ENCODE measurements around the gene KCNA5.

KCNA5 gene

DNA sequence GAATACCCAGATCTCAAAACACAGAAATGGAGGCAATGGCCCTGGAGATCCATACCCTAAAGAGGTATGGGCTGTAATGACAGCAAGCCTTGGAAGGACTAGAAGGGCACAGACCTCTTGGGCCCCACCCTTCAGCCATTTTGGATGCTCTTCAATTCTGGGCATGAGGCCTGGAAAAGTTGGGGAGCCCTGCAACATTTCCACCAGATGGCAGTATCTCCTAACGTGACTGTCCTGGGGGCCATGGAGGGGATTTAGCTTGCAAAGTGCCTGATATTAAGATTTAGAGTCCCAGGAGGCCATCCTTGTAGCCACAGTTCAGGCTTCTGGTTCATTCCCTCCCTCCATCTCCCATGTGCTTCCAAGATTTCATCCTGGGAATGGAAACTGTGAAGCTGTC lies 30.2 kb downstream of the KCNA5 start:
- peak; percentile 18 for DNase-seq (ENCODE audit: low read depth, low spot score)
- Histone ChIP-seq H3K4me3 (ENCODE audit: low read length) (no peak overlapping the region), H3K27ac (ENCODE audit: low read length) (no peak overlapping the region), H3K27me3 (ENCODE audit: control insufficient read depth, insufficient read depth, low read length) (no peaks in the 10 kb centered on the region), H3K9me3 (ENCODE audit: control insufficient read depth, insufficient read depth, low read length) (no peaks in the 10 kb centered on the region), H3K36me3 (ENCODE audit: control insufficient read depth, insufficient read depth, low read length) (no peaks in the 10 kb centered on the region), H3K4me1 (ENCODE audit: control insufficient read depth, insufficient read depth, low read length) (no peaks in the 10 kb centered on the region; the same call in 1 of the 2 replicates)
- no CpG with 5 or more reads among the region's 1 CpG for WGBS (ENCODE audit: insufficient coverage, insufficient read length)

DNA sequence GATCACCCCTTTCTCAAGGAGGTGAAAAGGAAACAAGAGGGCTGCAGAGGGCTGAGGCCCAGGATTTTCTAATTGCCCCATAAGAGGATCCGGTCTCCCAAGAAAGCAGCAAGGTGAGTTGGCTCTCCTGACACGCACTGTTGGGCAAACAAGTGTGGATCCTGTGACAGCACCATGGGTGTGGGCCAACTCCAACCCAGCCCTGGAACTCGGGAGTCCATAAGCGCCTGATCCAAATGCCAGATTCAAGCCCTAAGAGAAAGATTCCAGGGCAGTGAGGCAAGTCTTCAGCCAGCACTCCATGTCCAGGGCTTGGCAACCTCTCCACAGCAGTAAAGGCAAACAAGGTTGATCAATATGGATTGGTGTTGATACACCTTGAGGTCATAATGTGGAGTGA lies 33.1 kb downstream of the KCNA5 start:
- Histone ChIP-seq H3K4me3 (ENCODE audit: low read length) (no peak overlapping the region), H3K27ac (ENCODE audit: low read length) (no peak overlapping the region), H3K27me3 (ENCODE audit: control insufficient read depth, insufficient read depth, low read length) (no peaks in the 10 kb centered on the region), H3K36me3 (ENCODE audit: control insufficient read depth, insufficient read depth, low read length) (no peaks in the 10 kb centered on the region), H3K9me3 (ENCODE audit: control insufficient read depth, insufficient read depth, low read length) (no peaks in the 10 kb centered on the region), H3K4me1 (ENCODE audit: control insufficient read depth, insufficient read depth, low read length) (no peaks in the 10 kb centered on the region; the same call in 1 of the 2 replicates)
- WGBS (ENCODE audit: insufficient coverage, insufficient read length), result no CpG with 5 or more reads among the region's 4 CpGs
- DNase-seq (ENCODE audit: low read depth, low spot score), result no peak

DNA sequence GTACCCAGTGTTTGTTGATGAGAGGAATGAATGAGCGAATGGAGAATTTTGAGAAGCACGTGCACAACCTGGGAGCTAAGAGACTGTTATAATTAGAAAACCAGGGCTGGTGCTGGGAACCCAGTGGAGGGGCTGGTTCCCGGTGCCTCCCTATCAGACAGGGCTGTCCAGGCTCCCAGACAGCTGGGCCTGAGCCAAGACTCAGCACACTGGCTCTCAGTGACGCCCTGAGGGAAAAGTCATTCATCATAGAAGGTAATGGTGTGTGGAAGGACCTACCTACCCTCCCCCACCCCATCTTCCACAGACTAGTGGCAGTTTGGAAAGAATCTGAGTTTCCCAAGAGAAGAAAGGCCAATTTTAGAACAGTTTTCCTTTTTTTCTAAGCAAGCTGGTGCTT lies 34.7 kb downstream of the KCNA5 start:
- no peaks in the 10 kb centered on the region for H3K27me3 ChIP-seq (ENCODE audit: control insufficient read depth, insufficient read depth, low read length)
- H3K36me3 ChIP-seq (ENCODE audit: control insufficient read depth, insufficient read depth, low read length), result no peaks in the 10 kb centered on the region
- no peaks in the 10 kb centered on the region; the same call in 1 of the 2 replicates for H3K4me1 ChIP-seq (ENCODE audit: control insufficient read depth, insufficient read depth, low read length)
- H3K27ac ChIP-seq (ENCODE audit: low read length), result no peak overlapping the region
- no peaks in the 10 kb centered on the region for H3K9me3 ChIP-seq (ENCODE audit: control insufficient read depth, insufficient read depth, low read length)
- WGBS (ENCODE audit: insufficient coverage, insufficient read length), result no CpG with 5 or more reads among the region's 4 CpGs
- no peak overlapping the region for H3K4me3 ChIP-seq (ENCODE audit: low read length)
- no peak for DNase-seq (ENCODE audit: low read depth, low spot score)

DNA sequence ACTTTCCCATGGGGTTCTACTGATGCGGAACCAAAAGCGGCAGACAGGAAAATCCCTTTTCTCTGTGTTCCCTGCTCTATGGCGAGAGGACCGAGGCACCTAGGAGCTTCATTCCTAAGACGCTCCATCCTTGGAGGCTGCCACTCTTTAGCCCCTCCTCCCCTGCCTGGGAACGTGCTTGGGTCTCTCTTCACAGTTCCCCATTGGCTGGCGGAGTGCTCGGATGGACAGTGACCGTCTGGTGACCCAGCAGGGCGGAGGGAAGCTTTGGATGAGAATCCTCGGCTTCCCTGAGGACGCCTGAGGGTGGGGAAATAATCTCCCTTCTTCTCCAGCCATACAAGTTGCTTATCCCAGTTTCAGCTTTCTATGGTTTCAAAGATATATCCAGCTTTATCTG lies 37.3 kb downstream of the KCNA5 start:
- Histone ChIP-seq H3K4me3 (ENCODE audit: low read length) (no peak overlapping the region), H3K4me1 (ENCODE audit: control insufficient read depth, insufficient read depth, low read length) (no peaks in the 10 kb centered on the region), H3K9me3 (ENCODE audit: control insufficient read depth, insufficient read depth, low read length) (no peaks in the 10 kb centered on the region), H3K27me3 (ENCODE audit: control insufficient read depth, insufficient read depth, low read length) (no peaks in the 10 kb centered on the region), H3K36me3 (ENCODE audit: control insufficient read depth, insufficient read depth, low read length) (no peaks in the 10 kb centered on the region), H3K27ac (ENCODE audit: low read length) (no peak overlapping the region)
- no CpG with 5 or more reads among the region's 12 CpGs for WGBS (ENCODE audit: insufficient coverage, insufficient read length)
- no peak for DNase-seq (ENCODE audit: low read depth, low spot score)

- no CpG with 5 or more reads among the region's 11 CpGs for WGBS (ENCODE audit: insufficient coverage, insufficient read length)
- Histone ChIP-seq H3K4me3 (ENCODE audit: low read length) (no peak overlapping the region), H3K27ac (ENCODE audit: low read length) (no peak overlapping the region), H3K4me1 (ENCODE audit: control insufficient read depth, insufficient read depth, low read length) (no peaks in the 10 kb centered on the region), H3K27me3 (ENCODE audit: control insufficient read depth, insufficient read depth, low read length) (no peaks in the 10 kb centered on the region), H3K36me3 (ENCODE audit: control insufficient read depth, insufficient read depth, low read length) (no peaks in the 10 kb centered on the region), H3K9me3 (ENCODE audit: control insufficient read depth, insufficient read depth, low read length) (no peaks in the 10 kb centered on the region)
- no peak for DNase-seq (ENCODE audit: low read depth, low spot score)
Measured at GRCh38 chr12:5083955-5084849, 40.5 kb downstream of the KCNA5 start.

GRCh38 chr12:5085896-5086295 lies 42.2 kb downstream of the KCNA5 start:
- no peaks in the 10 kb centered on the region for H3K4me1 ChIP-seq (ENCODE audit: control insufficient read depth, insufficient read depth, low read length)
- no peak overlapping the region for H3K27ac ChIP-seq (ENCODE audit: low read length)

GRCh38 chr12:5087831-5088554 lies 44.3 kb downstream of the KCNA5 start:
- H3K4me3 ChIP-seq (ENCODE audit: low read length), result no peak overlapping the region
- DNase-seq (ENCODE audit: low read depth, low spot score), result no peak
- WGBS (ENCODE audit: insufficient coverage, insufficient read length), result no CpG with 5 or more reads among the region's 16 CpGs
- no peaks in the 10 kb centered on the region for H3K9me3 ChIP-seq (ENCODE audit: control insufficient read depth, insufficient read depth, low read length)
- no peaks in the 10 kb centered on the region for H3K36me3 ChIP-seq (ENCODE audit: control insufficient read depth, insufficient read depth, low read length)
- H3K27ac ChIP-seq (ENCODE audit: low read length), result no peak overlapping the region
- H3K4me1 ChIP-seq (ENCODE audit: control insufficient read depth, insufficient read depth, low read length), result no peaks in the 10 kb centered on the region
- H3K27me3 ChIP-seq (ENCODE audit: control insufficient read depth, insufficient read depth, low read length), result no peaks in the 10 kb centered on the region

More at GRCh38 chr12:5085896-5086295, 42.2 kb downstream of the KCNA5 start:
- no peaks in the 10 kb centered on the region for H3K9me3 ChIP-seq (ENCODE audit: control insufficient read depth, insufficient read depth, low read length)
- DNase-seq (ENCODE audit: low read depth, low spot score), result no peak
- no peak overlapping the region for H3K4me3 ChIP-seq (ENCODE audit: low read length)
- H3K27me3 ChIP-seq (ENCODE audit: control insufficient read depth, insufficient read depth, low read length), result no peaks in the 10 kb centered on the region
- H3K36me3 ChIP-seq (ENCODE audit: control insufficient read depth, insufficient read depth, low read length), result no peaks in the 10 kb centered on the region
- 100% methylated on average over 1 of the region's 3 CpGs for WGBS (ENCODE audit: insufficient coverage, insufficient read length)

GRCh38 chr12:5088586-5089264 lies 45.0 kb downstream of the KCNA5 start:
- Histone ChIP-seq H3K4me3 (ENCODE audit: low read length) (no peak overlapping the region), H3K4me1 (ENCODE audit: control insufficient read depth, insufficient read depth, low read length) (no peaks in the 10 kb centered on the region), H3K27ac (ENCODE audit: low read length) (no peak overlapping the region), H3K36me3 (ENCODE audit: control insufficient read depth, insufficient read depth, low read length) (no peaks in the 10 kb centered on the region), H3K27me3 (ENCODE audit: control insufficient read depth, insufficient read depth, low read length) (no peaks in the 10 kb centered on the region), H3K9me3 (ENCODE audit: control insufficient read depth, insufficient read depth, low read length) (no peaks in the 10 kb centered on the region)
- WGBS (ENCODE audit: insufficient coverage, insufficient read length), result no CpG with 5 or more reads among the region's 18 CpGs
- DNase-seq (ENCODE audit: low read depth, low spot score), result no peak

DNA sequence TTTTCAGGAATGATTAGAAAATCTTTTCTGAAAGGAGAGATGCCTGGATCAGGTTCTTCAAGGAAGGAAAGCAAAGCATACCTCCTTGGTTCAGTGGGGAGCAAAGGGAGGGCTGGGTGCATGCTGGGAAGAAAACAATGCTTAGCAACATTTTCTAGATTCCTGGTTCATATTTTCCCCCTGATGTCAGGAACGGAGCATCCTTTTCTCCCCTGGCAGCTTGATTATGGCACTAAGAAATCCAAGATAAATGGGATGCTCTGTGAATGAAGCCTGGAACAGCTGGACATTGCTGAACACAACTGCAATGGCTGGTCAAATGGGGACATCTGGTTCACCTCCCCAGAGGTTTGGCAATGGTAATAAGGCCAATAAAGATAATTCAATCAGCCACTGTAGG lies 50.9 kb downstream of the KCNA5 start:
- no peaks in the 10 kb centered on the region for H3K27me3 ChIP-seq (ENCODE audit: control insufficient read depth, insufficient read depth, low read length)
- no peak overlapping the region for H3K27ac ChIP-seq (ENCODE audit: low read length)
- no peaks in the 10 kb centered on the region for H3K36me3 ChIP-seq (ENCODE audit: control insufficient read depth, insufficient read depth, low read length)
- no peak for DNase-seq (ENCODE audit: low read depth, low spot score)
- H3K4me3 ChIP-seq (ENCODE audit: low read length), result no peak overlapping the region
- no CpG with 5 or more reads among the region's 1 CpG for WGBS (ENCODE audit: insufficient coverage, insufficient read length)
- no peaks in the 10 kb centered on the region for H3K9me3 ChIP-seq (ENCODE audit: control insufficient read depth, insufficient read depth, low read length)
- H3K4me1 ChIP-seq (ENCODE audit: control insufficient read depth, insufficient read depth, low read length), result no peaks in the 10 kb centered on the region

- H3K27ac ChIP-seq (ENCODE audit: low read length), result no peak overlapping the region
- no peaks in the 10 kb centered on the region for H3K36me3 ChIP-seq (ENCODE audit: control insufficient read depth, insufficient read depth, low read length)
- H3K4me3 ChIP-seq (ENCODE audit: low read length), result no peak overlapping the region
- H3K27me3 ChIP-seq (ENCODE audit: control insufficient read depth, insufficient read depth, low read length), result no peaks in the 10 kb centered on the region
- no peak for DNase-seq (ENCODE audit: low read depth, low spot score)
- H3K9me3 ChIP-seq (ENCODE audit: control insufficient read depth, insufficient read depth, low read length), result no peaks in the 10 kb centered on the region
- WGBS (ENCODE audit: insufficient coverage, insufficient read length), result no CpG with 5 or more reads among the region's 3 CpGs
- no peaks in the 10 kb centered on the region for H3K4me1 ChIP-seq (ENCODE audit: control insufficient read depth, insufficient read depth, low read length)
Measured at GRCh38 chr12:5094986-5095385, 51.3 kb downstream of the KCNA5 start.

Data from iPS DF 6.9 (cell line).